ENCODE results near the gene RHOH.

- TF ChIP-seq NFYB (IDR thresholded peaks at IDR 0.05; ENCODE audit: extremely low read depth, insufficient read length), result no peak
- no peak for TF ChIP-seq MCM3 (IDR thresholded peaks at IDR 0.05)
- TF ChIP-seq ZNF280A (IDR thresholded peaks at IDR 0.05; ENCODE audit: low read depth, partially characterized antibody), result no peak
- no peak for TF ChIP-seq BHLHE40 (IDR thresholded peaks at IDR 0.05; ENCODE audit: low read length)
- no peak for TF ChIP-seq PHB (CRISPR knock-in tag; IDR thresholded peaks at IDR 0.05)
- no peak for TF ChIP-seq MTA1 (IDR thresholded peaks at IDR 0.05; ENCODE audit: borderline replicate concordance)
- TF ChIP-seq MTA3 (IDR thresholded peaks at IDR 0.05; ENCODE audit: borderline replicate concordance), result no peak
- no peak for TF ChIP-seq CHD4 (IDR thresholded peaks at IDR 0.05; ENCODE audit: insufficient read depth, insufficient replicate concordance, low read depth, low read length, poor library complexity, severe bottlenecking)
- TF ChIP-seq TEAD4 (IDR thresholded peaks at IDR 0.05; ENCODE audit: low read length), result no peak
- TF ChIP-seq TEAD4 (CRISPR knock-in tag; IDR thresholded peaks at IDR 0.05; ENCODE audit: borderline replicate concordance), result no peak
- no peak for TF ChIP-seq SIN3A (IDR thresholded peaks at IDR 0.05; ENCODE audit: borderline replicate concordance in 2 of 2, control insufficient read depth in 1 of 2, low read depth in 2 of 2, low read length in 2 of 2)
- TF ChIP-seq ATF1 (CRISPR knock-in tag; IDR thresholded peaks at IDR 0.05), result no peak
- no peak for TF ChIP-seq ATF1 (tag; IDR thresholded peaks at IDR 0.05)
- no peak for TF ChIP-seq POLR2A (conservative IDR thresholded peaks at IDR 0.05)
- TF ChIP-seq REST (IDR thresholded peaks at IDR 0.05; ENCODE audit: borderline replicate concordance), result no peak
- no peak for TF ChIP-seq REST (CRISPR knock-in tag; IDR thresholded peaks at IDR 0.05; ENCODE audit: low read depth)
- no peak for TF ChIP-seq RAD21 (CRISPR knock-in tag; conservative IDR thresholded peaks at IDR 0.05 in 1 of 2, IDR thresholded peaks at IDR 0.05 in 1 of 2)
These were observed 12.6 kb downstream of the RHOH start for GRCh38 chr4:40209401-40209800.

Measured in K562 (cell line).